ENCODE results near the gene ULK1.

The ULK1 gene

GRCh38 chr12:131962069-131962468, 67.6 kb downstream of the ULK1 start:
- in situ Hi-C loops (cut with MboI; ENCODE audit: low sequenced_read_pairs) = no loop called here

GRCh38 chr12:131963381-131963780, 69.0 kb downstream of the ULK1 start:
- in situ Hi-C loops (cut with MboI; ENCODE audit: low sequenced_read_pairs) = no loop called here

GRCh38 chr12:131965073-131965472, 70.7 kb downstream of the ULK1 start:
- in situ Hi-C loops (cut with MboI; ENCODE audit: low sequenced_read_pairs) = no loop called here

DNA sequence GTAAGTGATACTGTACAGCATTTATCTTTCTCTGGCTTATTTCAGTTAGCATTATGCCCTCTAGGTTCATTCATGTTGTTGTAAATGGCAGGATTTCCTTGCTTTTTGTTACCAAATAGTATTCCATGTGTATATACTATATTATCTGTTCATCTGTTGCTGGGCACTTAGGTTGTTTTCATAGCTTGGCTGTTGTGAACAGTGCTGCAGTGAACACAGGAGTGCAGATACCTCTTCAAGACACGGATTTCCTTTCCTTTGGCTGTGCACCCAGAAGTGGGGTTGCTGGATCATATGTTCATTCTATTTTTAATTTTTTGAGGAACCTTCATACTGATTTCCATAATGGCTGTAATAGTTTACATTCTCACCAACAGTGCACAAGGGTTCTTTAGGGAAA, 76.8 kb downstream of the ULK1 start:
- in situ Hi-C loops (cut with MboI; ENCODE audit: low sequenced_read_pairs) = no loop called here
